ENCODE data around the gene SPECC1. TPM values are rescaled to one million over a fixed set of nuclear protein-coding genes. Genes with fewer than 3 reads are reported as not detected.

The SPECC1 gene
- total and polyA plus RNA-seq, 10 of the 15 experiments (the other 5 are each of a cell fraction or from before 2014, with no cell fraction given): 6.4 to 40.6 (median 23.9) TPM

- Histone ChIP-seq H3K79me2 (ENCODE audit: control insufficient read depth, insufficient read depth, low read length) (no peaks in the 10 kb centered on the region), H3K4me3 (no peak overlapping the region), H3K27me3 (replicated peaks in 1 of 2; ENCODE audit: control insufficient read depth in 2 of 2, insufficient read depth in 2 of 2, low read length in 1 of 2) (no peaks in the 10 kb centered on the region), H3K27ac (ENCODE audit: control insufficient read depth, insufficient read depth) (no peak overlapping the region), H3K4me1 (ENCODE audit: control insufficient read depth, insufficient read depth, low read length) (no peaks in the 10 kb centered on the region), H3K4me2 (ENCODE audit: control insufficient read depth, insufficient read depth) (no peak overlapping the region), H3K36me3 (ENCODE audit: control insufficient read depth in 2 of 2, insufficient read depth in 2 of 2, low read length in 1 of 2) (peaks cover 0 to 6% of the 10 kb centered on the region in 2 experiments; a peak in 1 of 4 replicates), H3K9ac (ENCODE audit: control insufficient read depth, insufficient read depth, low read length) (no peak overlapping the region), H3K9me3 (replicated peaks; ENCODE audit: control insufficient read depth, insufficient read depth, low read length) (peaks cover 7% of the 10 kb centered on the region; the same call in 2 of the 3 replicates), H2AFZ (ENCODE audit: control insufficient read depth, low read depth, low read length) (no peak overlapping the region), H4K20me1 (ENCODE audit: control insufficient read depth, insufficient read depth) (no peaks in the 10 kb centered on the region)
- intact Hi-C loops (cut with micrococcal nuclease; ENCODE audit: unreplicated experiment): no loop called here
- DNase-seq (ENCODE audit: low read depth, low spot score): no peak
- CTCF ChIA-PET: no interaction called here
- WGBS (ENCODE audit: insufficient coverage, insufficient replicate concordance, low lambda C conversion rate, missing lambda C conversion rate): 42% methylated on average over 1 of the region's 1 CpG
- RAD21 ChIA-PET (ENCODE audit: unreplicated experiment): no interaction called here
- SMC1A ChIA-PET (ENCODE audit: uncharacterized antibody, unreplicated experiment): no interaction called here
- POLR2A ChIA-PET: no interaction called here
- ATAC-seq: no peak
- no TSS peak for BruUV-seq (replicated peaks)
- no peak for TF ChIP-seq NR2C1 (IDR thresholded peaks at IDR 0.05)
- peak; percentile 70; the same call in 1 of the 2 replicates for TF ChIP-seq SPI1 (IDR thresholded peaks at IDR 0.05; ENCODE audit: borderline replicate concordance, insufficient read depth, low read depth, low read length)
- TF ChIP-seq HSF1 (IDR thresholded peaks at IDR 0.05; ENCODE audit: low read depth, low read length): no peak
- TF ChIP-seq NFIC (IDR thresholded peaks at IDR 0.05; ENCODE audit: low read depth, low read length): no peak
- no peak for FAIRE-seq
- in situ Hi-C loops (cut with MboI): no loop called here
Observed at GRCh38 chr17:20307326-20307910, 298.3 kb downstream of the SPECC1 start.

- Histone ChIP-seq H3K4me2 (ENCODE audit: control insufficient read depth, insufficient read depth) (no peak overlapping the region), H4K20me1 (ENCODE audit: control insufficient read depth, insufficient read depth) (no peaks in the 10 kb centered on the region), H3K4me1 (ENCODE audit: control insufficient read depth, insufficient read depth, low read length) (no peaks in the 10 kb centered on the region), H3K9ac (ENCODE audit: control insufficient read depth, insufficient read depth, low read length) (no peak overlapping the region), H3K4me3 (no peak overlapping the region), H3K27ac (ENCODE audit: control insufficient read depth, insufficient read depth) (no peak overlapping the region), H3K27me3 (replicated peaks in 1 of 2; ENCODE audit: control insufficient read depth in 2 of 2, insufficient read depth in 2 of 2, low read length in 1 of 2) (no peaks in the 10 kb centered on the region), H3K79me2 (ENCODE audit: control insufficient read depth, insufficient read depth, low read length) (no peaks in the 10 kb centered on the region), H3K9me3 (replicated peaks; ENCODE audit: control insufficient read depth, insufficient read depth, low read length) (peaks cover 7% of the 10 kb centered on the region; the same call in 1 of the 3 replicates), H2AFZ (ENCODE audit: control insufficient read depth, low read depth, low read length) (no peak overlapping the region), H3K36me3 (ENCODE audit: control insufficient read depth in 2 of 2, insufficient read depth in 2 of 2, low read length in 1 of 2) (peaks cover 0 to 6% of the 10 kb centered on the region in 2 experiments; a peak in 2 of 4 replicates)
- 71% methylated on average over 5 of the region's 5 CpGs for WGBS (ENCODE audit: insufficient coverage, insufficient replicate concordance, low lambda C conversion rate, missing lambda C conversion rate)
- SMC1A ChIA-PET (ENCODE audit: uncharacterized antibody, unreplicated experiment): no interaction called here
- FAIRE-seq (no peak), ATAC-seq (no peak), DNase-seq (ENCODE audit: low read depth, low spot score) (no peak)
- in situ Hi-C loops (cut with MboI): loop anchor here (10.0 kb wide), 1 partner anchor 176 kb away; no protein-coding TSS in a partner anchor
- RAD21 ChIA-PET (ENCODE audit: unreplicated experiment): no interaction called here
- intact Hi-C loops (cut with micrococcal nuclease; ENCODE audit: unreplicated experiment): loop anchor here (5.0 kb wide), 1 partner anchor 83 kb away; no protein-coding TSS in a partner anchor
- POLR2A ChIA-PET: no interaction called here
- no TSS peak for BruUV-seq (replicated peaks)
- CTCF ChIA-PET: no interaction called here
- no peak for TF ChIP-seq ZNF207 (IDR thresholded peaks at IDR 0.05; ENCODE audit: borderline replicate concordance)
- no peak for TF ChIP-seq IKZF2 (IDR thresholded peaks at IDR 0.05)
- TF ChIP-seq, protein P1, sequence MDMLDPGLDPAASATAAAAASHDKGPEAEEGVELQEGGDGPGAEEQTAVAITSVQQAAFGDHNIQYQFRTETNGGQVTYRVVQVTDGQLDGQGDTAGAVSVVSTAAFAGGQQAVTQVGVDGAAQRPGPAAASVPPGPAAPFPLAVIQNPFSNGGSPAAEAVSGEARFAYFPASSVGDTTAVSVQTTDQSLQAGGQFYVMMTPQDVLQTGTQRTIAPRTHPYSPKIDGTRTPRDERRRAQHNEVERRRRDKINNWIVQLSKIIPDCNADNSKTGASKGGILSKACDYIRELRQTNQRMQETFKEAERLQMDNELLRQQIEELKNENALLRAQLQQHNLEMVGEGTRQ (IDR thresholded peaks at IDR 0.05; ENCODE audit: borderline replicate concordance, low read depth, low read length): no peak
- TF ChIP-seq RAD21 (IDR thresholded peaks at IDR 0.05; ENCODE audit: insufficient read depth, low read depth, low read length): no peak
- TF ChIP-seq, protein P2, sequence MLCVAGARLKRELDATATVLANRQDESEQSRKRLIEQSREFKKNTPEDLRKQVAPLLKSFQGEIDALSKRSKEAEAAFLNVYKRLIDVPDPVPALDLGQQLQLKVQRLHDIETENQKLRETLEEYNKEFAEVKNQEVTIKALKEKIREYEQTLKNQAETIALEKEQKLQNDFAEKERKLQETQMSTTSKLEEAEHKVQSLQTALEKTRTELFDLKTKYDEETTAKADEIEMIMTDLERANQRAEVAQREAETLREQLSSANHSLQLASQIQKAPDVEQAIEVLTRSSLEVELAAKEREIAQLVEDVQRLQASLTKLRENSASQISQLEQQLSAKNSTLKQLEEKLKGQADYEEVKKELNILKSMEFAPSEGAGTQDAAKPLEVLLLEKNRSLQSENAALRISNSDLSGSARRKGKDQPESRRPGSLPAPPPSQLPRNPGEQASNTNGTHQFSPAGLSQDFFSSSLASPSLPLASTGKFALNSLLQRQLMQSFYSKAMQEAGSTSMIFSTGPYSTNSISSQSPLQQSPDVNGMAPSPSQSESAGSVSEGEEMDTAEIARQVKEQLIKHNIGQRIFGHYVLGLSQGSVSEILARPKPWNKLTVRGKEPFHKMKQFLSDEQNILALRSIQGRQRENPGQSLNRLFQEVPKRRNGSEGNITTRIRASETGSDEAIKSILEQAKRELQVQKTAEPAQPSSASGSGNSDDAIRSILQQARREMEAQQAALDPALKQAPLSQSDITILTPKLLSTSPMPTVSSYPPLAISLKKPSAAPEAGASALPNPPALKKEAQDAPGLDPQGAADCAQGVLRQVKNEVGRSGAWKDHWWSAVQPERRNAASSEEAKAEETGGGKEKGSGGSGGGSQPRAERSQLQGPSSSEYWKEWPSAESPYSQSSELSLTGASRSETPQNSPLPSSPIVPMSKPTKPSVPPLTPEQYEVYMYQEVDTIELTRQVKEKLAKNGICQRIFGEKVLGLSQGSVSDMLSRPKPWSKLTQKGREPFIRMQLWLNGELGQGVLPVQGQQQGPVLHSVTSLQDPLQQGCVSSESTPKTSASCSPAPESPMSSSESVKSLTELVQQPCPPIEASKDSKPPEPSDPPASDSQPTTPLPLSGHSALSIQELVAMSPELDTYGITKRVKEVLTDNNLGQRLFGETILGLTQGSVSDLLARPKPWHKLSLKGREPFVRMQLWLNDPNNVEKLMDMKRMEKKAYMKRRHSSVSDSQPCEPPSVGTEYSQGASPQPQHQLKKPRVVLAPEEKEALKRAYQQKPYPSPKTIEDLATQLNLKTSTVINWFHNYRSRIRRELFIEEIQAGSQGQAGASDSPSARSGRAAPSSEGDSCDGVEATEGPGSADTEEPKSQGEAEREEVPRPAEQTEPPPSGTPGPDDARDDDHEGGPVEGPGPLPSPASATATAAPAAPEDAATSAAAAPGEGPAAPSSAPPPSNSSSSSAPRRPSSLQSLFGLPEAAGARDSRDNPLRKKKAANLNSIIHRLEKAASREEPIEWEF (IDR thresholded peaks at IDR 0.05; ENCODE audit: insufficient replicate concordance, low read depth, low read length): no peak
Observed at GRCh38 chr17:20310481-20310880, 301.3 kb downstream of the SPECC1 start.
